Stimulated activated effector memory CD8-positive, alpha-beta T cell treated with anti-CD3 and anti-CD28 coated beads, Interleukin-12 subunit alpha, Interleukin-12 subunit beta, amount 100 ng/mL, for 72 hours (primary cell): ENCODE data around the gene KCNIP4.
A peak's percentile ranks its signal among the peaks of the same experiment; 100 is the strongest.

Experiments
- ATAC-seq: fragments of 150-1000 bp; cut with Tn5 transposase; 2 replicates; pipeline ENCODE4 v1.10.0; 2021
- DNase-seq, 2 donors: peaks; one replicate each; pipeline ENCODE4 v3.0.0; 2021 to 2022; ENCODE audit warnings: low spot score in 2 of 2
- H3K27ac Mint-ChIP-seq: one replicate; pipeline ENCODE4 v1.8.0; 2022; ENCODE audit warnings: mild to moderate bottlenecking, mixed read lengths
- H3K36me3 Mint-ChIP-seq: one replicate; pipeline ENCODE4 v1.8.0; 2022; ENCODE audit warnings: mild to moderate bottlenecking, mixed read lengths
- H3K4me1 Mint-ChIP-seq: one replicate; pipeline ENCODE4 v1.8.0; 2022; ENCODE audit warnings: mixed read lengths
- H3K4me3 Mint-ChIP-seq: one replicate; pipeline ENCODE4 v1.8.0; 2022; ENCODE audit warnings: mild to moderate bottlenecking, mixed read lengths
- H3K9me3 Mint-ChIP-seq: one replicate; pipeline ENCODE4 v1.8.0; 2022; ENCODE audit warnings: mixed read lengths

KCNIP4 gene

GRCh38 chr4:20984576-20984836, 964.1 kb downstream of the KCNIP4 start:
- no peak overlapping the region for H3K4me3 Mint-ChIP-seq
- DNase-seq (no peak), ATAC-seq (no peak)
- no peak overlapping the region for H3K27ac Mint-ChIP-seq
- H3K4me1 Mint-ChIP-seq = no peaks in the 10 kb centered on the region
- H3K9me3 Mint-ChIP-seq = peaks cover 3% of the 10 kb centered on the region
- no peaks in the 10 kb centered on the region for H3K36me3 Mint-ChIP-seq

GRCh38 chr4:20983763-20984575, 964.6 kb downstream of the KCNIP4 start:
- ATAC-seq (no peak), DNase-seq (no peak)
- no peaks in the 10 kb centered on the region for H3K4me1 Mint-ChIP-seq
- no peaks in the 10 kb centered on the region for H3K36me3 Mint-ChIP-seq
- no peak overlapping the region for H3K27ac Mint-ChIP-seq
- H3K9me3 Mint-ChIP-seq = peaks cover 3% of the 10 kb centered on the region
- no peak overlapping the region for H3K4me3 Mint-ChIP-seq

GRCh38 chr4:20982544-20982943, 966.0 kb downstream of the KCNIP4 start:
- no peak for ATAC-seq
- Mint-ChIP-seq H3K4me3 (no peak overlapping the region), H3K9me3 (peaks cover 3% of the 10 kb centered on the region), H3K27ac (no peak overlapping the region), H3K4me1 (no peaks in the 10 kb centered on the region), H3K36me3 (no peaks in the 10 kb centered on the region)
- DNase-seq = no peak

GRCh38 chr4:20960291-20960690, 988.3 kb downstream of the KCNIP4 start:
- H3K36me3 Mint-ChIP-seq = no peaks in the 10 kb centered on the region
- DNase-seq (no peak), ATAC-seq (no peak)
- no peak overlapping the region for H3K4me3 Mint-ChIP-seq
- H3K9me3 Mint-ChIP-seq = no peaks in the 10 kb centered on the region
- no peaks in the 10 kb centered on the region for H3K4me1 Mint-ChIP-seq
- H3K27ac Mint-ChIP-seq = no peak overlapping the region

- no peak for DNase-seq
- Mint-ChIP-seq H3K9me3 (no peaks in the 10 kb centered on the region), H3K27ac (no peak overlapping the region), H3K4me1 (peaks cover 6% of the 10 kb centered on the region), H3K4me3 (no peak overlapping the region), H3K36me3 (no peaks in the 10 kb centered on the region)
- ATAC-seq = no peak
These were observed 994.0 kb downstream of the KCNIP4 start for GRCh38 chr4:20954541-20954940.

DNA sequence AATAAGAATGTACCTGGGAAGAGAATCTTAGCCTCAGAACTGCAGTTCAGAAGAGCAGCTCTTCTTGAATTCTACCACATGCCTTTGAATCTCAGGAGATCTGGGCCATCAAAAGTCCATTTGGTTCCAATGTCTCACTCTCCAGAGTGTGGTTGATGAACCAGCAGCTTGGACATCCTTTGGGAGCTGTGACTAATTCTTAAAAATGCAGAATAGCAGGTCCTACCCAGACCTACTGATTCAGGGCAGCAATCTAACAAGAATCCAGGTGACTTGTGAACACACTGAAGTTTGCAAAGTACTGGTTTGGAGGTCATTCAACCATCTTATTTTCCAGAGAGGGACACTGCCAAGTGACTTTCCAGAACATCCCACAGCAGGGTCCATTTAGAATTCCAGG, 1003.6 kb downstream of the KCNIP4 start:
- H3K36me3 Mint-ChIP-seq = no peaks in the 10 kb centered on the region
- no peaks in the 10 kb centered on the region for H3K4me1 Mint-ChIP-seq

GRCh38 chr4:20944451-20944850, 1004.1 kb downstream of the KCNIP4 start:
- Mint-ChIP-seq H3K4me3 (no peak overlapping the region), H3K9me3 (peaks cover 6% of the 10 kb centered on the region), H3K27ac (no peak overlapping the region), H3K4me1 (no peaks in the 10 kb centered on the region), H3K36me3 (no peaks in the 10 kb centered on the region)
- DNase-seq (no peak), ATAC-seq (no peak)

More for the DNA sequence above, 1003.6 kb downstream of the KCNIP4 start:
- no peak overlapping the region for H3K27ac Mint-ChIP-seq
- peaks cover 5% of the 10 kb centered on the region for H3K9me3 Mint-ChIP-seq
- DNase-seq (no peak), ATAC-seq (no peak)
- H3K4me3 Mint-ChIP-seq = no peak overlapping the region

GRCh38 chr4:20938204-20938603, 1010.4 kb downstream of the KCNIP4 start:
- ATAC-seq (no peak), DNase-seq (no peak)
- H3K4me1 Mint-ChIP-seq = no peaks in the 10 kb centered on the region
- no peaks in the 10 kb centered on the region for H3K36me3 Mint-ChIP-seq
- no peak overlapping the region for H3K27ac Mint-ChIP-seq
- peaks cover 3% of the 10 kb centered on the region for H3K9me3 Mint-ChIP-seq
- no peak overlapping the region for H3K4me3 Mint-ChIP-seq

DNA sequence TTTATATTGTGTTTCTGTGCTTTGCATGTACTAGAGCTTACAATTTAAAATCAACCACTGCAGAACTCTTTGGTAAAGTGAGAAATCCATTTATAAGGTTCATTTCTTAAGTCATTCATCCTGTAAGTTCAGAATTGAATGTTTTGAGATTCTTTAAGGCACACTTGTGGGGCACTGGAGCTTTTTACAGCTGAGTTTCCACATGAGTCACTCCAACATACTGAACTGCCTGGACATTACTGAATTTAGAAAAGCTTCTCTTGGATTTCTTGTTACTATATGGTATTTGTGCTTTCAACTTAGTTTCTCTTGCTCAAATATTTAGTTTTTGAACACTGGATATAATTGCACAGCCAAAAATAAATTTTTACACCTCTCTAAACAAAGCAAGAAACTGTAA, 1022.0 kb downstream of the KCNIP4 start:
- Mint-ChIP-seq H3K36me3 (no peaks in the 10 kb centered on the region), H3K9me3 (peaks cover 5% of the 10 kb centered on the region), H3K4me1 (no peaks in the 10 kb centered on the region), H3K27ac (no peak overlapping the region), H3K4me3 (no peak overlapping the region)
- no peak for ATAC-seq
- no peak for DNase-seq

DNA sequence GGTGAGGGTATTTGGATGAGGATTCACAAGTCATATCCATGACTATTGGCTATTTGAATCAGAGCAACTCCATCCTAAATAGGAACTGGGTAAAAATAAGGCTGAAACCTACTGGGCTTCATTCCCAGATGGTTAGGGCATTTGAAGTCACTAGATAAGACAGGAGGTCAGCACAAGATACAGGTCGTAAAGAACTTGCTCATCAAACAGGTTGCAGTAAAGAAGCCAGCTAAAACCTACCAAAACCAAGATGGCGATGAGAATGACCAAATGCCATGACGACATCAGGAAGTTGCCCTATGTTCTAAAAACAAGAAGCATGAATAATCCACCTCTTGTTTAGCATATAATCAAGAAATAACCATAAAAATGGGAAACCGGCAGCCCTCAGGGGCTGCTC, 1023.4 kb downstream of the KCNIP4 start:
- Mint-ChIP-seq H3K4me3 (no peak overlapping the region), H3K9me3 (peaks cover 9% of the 10 kb centered on the region)

DNA sequence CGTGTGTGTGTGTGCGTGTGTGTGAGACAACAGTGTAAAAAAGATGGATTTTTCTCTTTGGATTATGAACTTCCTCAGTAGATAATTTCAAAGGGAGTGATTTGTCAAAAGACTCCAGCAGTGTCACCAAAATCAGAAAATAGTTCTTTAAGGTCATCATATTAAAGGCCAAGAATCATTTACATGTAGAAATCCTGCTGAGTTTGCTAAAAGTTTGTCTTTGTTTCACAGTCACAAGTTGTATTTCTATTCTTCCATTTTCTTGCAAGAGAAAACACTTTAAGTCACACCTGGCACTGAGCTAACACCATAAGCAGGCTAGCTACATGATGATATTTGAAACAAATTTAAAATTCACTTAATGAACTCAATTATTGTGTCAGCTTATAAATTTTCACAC, 1025.6 kb downstream of the KCNIP4 start:
- no peaks in the 10 kb centered on the region for H3K36me3 Mint-ChIP-seq
- DNase-seq (no peak), ATAC-seq (no peak)
- H3K4me3 Mint-ChIP-seq = no peak overlapping the region
- no peak overlapping the region for H3K27ac Mint-ChIP-seq
- H3K4me1 Mint-ChIP-seq = no peaks in the 10 kb centered on the region
- peaks cover 4% of the 10 kb centered on the region for H3K9me3 Mint-ChIP-seq

More for the DNA sequence above, 1023.4 kb downstream of the KCNIP4 start:
- ATAC-seq = no peak
- no peak for DNase-seq
- Mint-ChIP-seq H3K4me1 (no peaks in the 10 kb centered on the region), H3K36me3 (no peaks in the 10 kb centered on the region), H3K27ac (no peak overlapping the region)

GRCh38 chr4:20916106-20916505, 1032.5 kb downstream of the KCNIP4 start:
- Mint-ChIP-seq H3K27ac (peak overlapping the region; percentile 32), H3K36me3 (no peaks in the 10 kb centered on the region), H3K4me1 (peaks cover 16% of the 10 kb centered on the region), H3K9me3 (peaks cover 3% of the 10 kb centered on the region), H3K4me3 (no peak overlapping the region)
- no peak for DNase-seq
- ATAC-seq = peak; percentile 68

DNA sequence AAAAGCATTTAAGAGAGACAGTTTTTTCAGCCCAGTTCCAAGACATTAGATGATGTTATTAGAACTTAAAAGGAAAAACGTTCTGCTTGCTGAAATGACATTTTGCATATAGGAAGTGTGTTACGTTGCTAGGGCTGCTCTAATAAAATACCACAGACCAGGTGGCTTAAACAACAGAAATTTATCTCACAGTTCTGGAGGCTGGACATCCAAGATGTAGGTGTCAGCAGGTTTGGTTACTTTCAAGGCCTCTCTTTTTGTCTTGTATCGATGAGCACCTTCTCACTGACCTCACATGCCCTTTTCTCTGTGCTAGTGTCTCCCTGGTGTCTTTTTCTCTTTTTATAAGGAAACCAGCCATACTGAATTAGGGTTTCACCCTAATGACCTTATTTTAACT, 1043.6 kb downstream of the KCNIP4 start:
- DNase-seq = no peak
- H3K4me3 Mint-ChIP-seq = no peak overlapping the region
- H3K4me1 Mint-ChIP-seq = no peaks in the 10 kb centered on the region
- ATAC-seq = no peak
- H3K36me3 Mint-ChIP-seq = no peaks in the 10 kb centered on the region
- no peak overlapping the region for H3K27ac Mint-ChIP-seq
- H3K9me3 Mint-ChIP-seq = peaks cover 4% of the 10 kb centered on the region

GRCh38 chr4:20901851-20902250, 1046.7 kb downstream of the KCNIP4 start:
- ATAC-seq = no peak
- DNase-seq = no peak
- Mint-ChIP-seq H3K9me3 (peaks cover 7% of the 10 kb centered on the region), H3K27ac (no peak overlapping the region), H3K4me3 (no peak overlapping the region), H3K36me3 (no peaks in the 10 kb centered on the region), H3K4me1 (no peaks in the 10 kb centered on the region)

DNA sequence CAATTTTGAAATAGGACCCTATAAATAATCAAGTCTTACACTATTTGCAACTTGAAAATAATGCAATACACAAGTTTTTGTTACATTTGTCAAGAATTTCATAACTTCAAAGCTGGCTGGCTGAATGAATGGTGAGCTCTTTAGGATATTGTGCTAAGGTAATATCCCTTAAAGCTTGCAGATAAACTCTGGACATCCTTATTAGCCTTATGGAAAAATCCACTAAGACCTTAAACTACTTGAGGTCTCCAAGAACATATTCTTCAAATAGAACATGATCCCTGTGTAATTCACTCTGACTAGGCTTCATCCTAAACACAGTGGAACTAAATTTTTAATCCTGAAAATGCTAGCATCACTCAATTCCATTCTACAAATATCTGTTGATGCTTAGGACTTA, 1049.0 kb downstream of the KCNIP4 start:
- H3K9me3 Mint-ChIP-seq = peaks cover 2% of the 10 kb centered on the region
- no peaks in the 10 kb centered on the region for H3K36me3 Mint-ChIP-seq
- H3K4me3 Mint-ChIP-seq = no peak overlapping the region
- no peak overlapping the region for H3K27ac Mint-ChIP-seq
- ATAC-seq (no peak), DNase-seq (no peak)
- H3K4me1 Mint-ChIP-seq = no peaks in the 10 kb centered on the region

DNA sequence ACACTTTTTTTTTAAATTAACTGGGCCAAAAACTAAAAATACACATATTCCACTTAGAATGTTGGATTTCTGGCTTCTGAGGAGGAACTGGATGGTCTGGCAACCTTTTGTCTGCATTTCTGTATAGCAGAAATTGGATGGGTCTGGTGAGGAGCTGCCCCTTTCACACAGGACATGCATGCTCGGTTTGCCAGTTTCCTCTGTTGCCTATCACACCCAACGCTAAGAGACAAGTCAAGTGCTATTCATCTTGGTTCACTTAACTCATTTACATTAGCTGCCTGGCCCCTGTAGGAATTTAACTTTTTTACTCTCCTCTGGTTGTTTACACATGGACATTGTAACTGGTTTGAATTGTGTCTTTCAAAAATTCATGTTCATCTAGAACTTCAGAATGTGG, 1052.6 kb downstream of the KCNIP4 start:
- ATAC-seq (no peak), DNase-seq (no peak)
- H3K4me1 Mint-ChIP-seq = no peaks in the 10 kb centered on the region

GRCh38 chr4:20895208-20895607, 1053.4 kb downstream of the KCNIP4 start:
- H3K4me1 Mint-ChIP-seq = no peaks in the 10 kb centered on the region
- H3K36me3 Mint-ChIP-seq = no peaks in the 10 kb centered on the region
- H3K27ac Mint-ChIP-seq = no peak overlapping the region
- peaks cover 6% of the 10 kb centered on the region for H3K9me3 Mint-ChIP-seq
- no peak for DNase-seq
- no peak overlapping the region for H3K4me3 Mint-ChIP-seq
- ATAC-seq = no peak

More for the DNA sequence above, 1052.6 kb downstream of the KCNIP4 start:
- H3K4me3 Mint-ChIP-seq = no peak overlapping the region
- no peaks in the 10 kb centered on the region for H3K36me3 Mint-ChIP-seq
- peaks cover 6% of the 10 kb centered on the region for H3K9me3 Mint-ChIP-seq
- H3K27ac Mint-ChIP-seq = no peak overlapping the region
